Smooth muscle cell of the umbilical artery (primary cell): ENCODE measurements around the gene IPO4. TPM values are rescaled to one million over a fixed set of nuclear protein-coding genes. Genes with fewer than 3 reads are reported as not detected.

Source experiments
- total RNA-seq: library from RNA; depleted of rRNA; stranded (reverse); fragments of >200 nt; gene quantifications from 2 replicates; pipeline ENCODE4 v1.2.3, GENCODE V29; 2014

IPO4 gene
- total RNA-seq, 1 donor from 2014 or later: 52.9 TPM

GRCh38 chr14:24135834-24136683 is 52.6 kb downstream of the IPO4 start, which contains the start of gene PSME1:
PSME1 (plus strand) TSS chr14:24136194; CDS start chr14:24136263, 69 bp downstream.

GRCh38 chr14:24130380-24130716 is 58.3 kb downstream of the IPO4 start, which contains the start of gene FITM1:
FITM1 (plus strand) TSS chr14:24130659; CDS start chr14:24131564, 905 bp downstream.

Other genes with a start within 250 kb of the IPO4 start
- gene DHRS4, start 235.0 kb downstream of the IPO4 start, total RNA-seq: 24.7 and 32.4 TPM in 2 replicates
- 6.7 and 8.3 TPM in 2 replicates for gene DHRS4L2, start 199.9 kb downstream of the IPO4 start, total RNA-seq
- gene CARMIL3, start 136.8 kb downstream of the IPO4 start, total RNA-seq: 0.05 TPM in 1 of 2 replicates, not detected in the other
- not detected in 2 replicates for gene CPNE6, start 117.3 kb downstream of the IPO4 start, total RNA-seq
- 26.7 TPM in 2 replicates for gene PCK2, start 94.5 kb downstream of the IPO4 start, total RNA-seq
- gene DCAF11, start 74.0 kb downstream of the IPO4 start, total RNA-seq: 48.4 and 54.9 TPM in 2 replicates
- 0.30 and 0.69 TPM in 2 replicates for gene NRL, start 73.9 kb downstream of the IPO4 start, total RNA-seq
- not detected in 2 replicates for gene FITM1, start 58.2 kb downstream of the IPO4 start, total RNA-seq
- gene PSME1, start 52.6 kb downstream of the IPO4 start, total RNA-seq: 81.2 and 85.5 TPM in 2 replicates
- gene EMC9, start 47.2 kb downstream of the IPO4 start, total RNA-seq: 10.4 and 16.6 TPM in 2 replicates
- 63.5 and 65.1 TPM in 2 replicates for gene PSME2, start 42.2 kb downstream of the IPO4 start, total RNA-seq
- gene RNF31, start 41.3 kb downstream of the IPO4 start, total RNA-seq: 28.5 and 44.6 TPM in 2 replicates
- 30.5 and 42.5 TPM in 2 replicates for gene IRF9, start 27.6 kb downstream of the IPO4 start, total RNA-seq
- gene REC8, start 16.7 kb downstream of the IPO4 start, total RNA-seq: 1.2 and 1.7 TPM in 2 replicates
- 90.6 and 92.9 TPM in 2 replicates for gene TM9SF1, start 6.6 kb upstream of the IPO4 start, total RNA-seq
- gene TSSK4, start 16.9 kb upstream of the IPO4 start, total RNA-seq: 0.14 and 0.30 TPM in 2 replicates
- 26.1 and 33.1 TPM in 2 replicates for gene CHMP4A, start 24.7 kb upstream of the IPO4 start, total RNA-seq
- gene MDP1, start 27.2 kb upstream of the IPO4 start, total RNA-seq: 7.9 and 20.5 TPM in 2 replicates
- gene NEDD8, start 43.6 kb upstream of the IPO4 start, total RNA-seq: 158 and 162 TPM in 2 replicates
- 66.8 and 89.7 TPM in 2 replicates for gene GMPR2, start 44.1 kb upstream of the IPO4 start, total RNA-seq
- 45.1 and 49.5 TPM in 2 replicates for gene TINF2, start 53.8 kb upstream of the IPO4 start, total RNA-seq
- 0.74 and 2.1 TPM in 2 replicates for gene TGM1, start 74.4 kb upstream of the IPO4 start, total RNA-seq
- gene RABGGTA, start 82.8 kb upstream of the IPO4 start, total RNA-seq: 29.7 and 35.2 TPM in 2 replicates
- 14.9 and 23.2 TPM in 2 replicates for gene DHRS1, start 111.0 kb upstream of the IPO4 start, total RNA-seq
- 19.6 and 23.9 TPM in 2 replicates for gene NOP9, start 111.0 kb upstream of the IPO4 start, total RNA-seq
- gene CIDEB, start 119.2 kb upstream of the IPO4 start, total RNA-seq: 0.59 and 0.69 TPM in 2 replicates
- gene LTB4R2, start 121.3 kb upstream of the IPO4 start, total RNA-seq: 2.1 and 3.5 TPM in 2 replicates
- 0.59 and 0.78 TPM in 2 replicates for gene LTB4R, start 122.7 kb upstream of the IPO4 start, total RNA-seq
- 0.59 and 0.97 TPM in 2 replicates for gene ADCY4, start 146.3 kb upstream of the IPO4 start, total RNA-seq
- not detected in 2 replicates for gene RIPK3, start 151.2 kb upstream of the IPO4 start, total RNA-seq
- 29.7 and 36.8 TPM in 2 replicates for gene NFATC4, start 179.4 kb upstream of the IPO4 start, total RNA-seq
- gene NYNRIN, start 210.2 kb upstream of the IPO4 start, total RNA-seq: 1.2 and 3.0 TPM in 2 replicates
- 1.7 and 2.7 TPM in 2 replicates for gene CBLN3, start 240.9 kb upstream of the IPO4 start, total RNA-seq
- 47.7 and 49.6 TPM in 2 replicates for gene KHNYN, start 241.1 kb upstream of the IPO4 start, total RNA-seq